ENCODE measurements around the gene SRSF2. TPM values are rescaled to one million over a fixed set of nuclear protein-coding genes. Genes with fewer than 3 reads are reported as not detected.
"Not testable (repeated sequence)": the region's sequence is repeated elsewhere in the genome, so short reads cannot be mapped to it uniquely, and the experiment has no call there.

Gene SRSF2
- total RNA-seq, 1 experiment from 2014 or later, result 359 TPM

- no peak for DNase-seq (ENCODE audit: low read depth)
Observed at GRCh38 chr17:76720941-76721340, 16.2 kb downstream of the SRSF2 start.

GRCh38 chr17:76720211-76720610, 16.9 kb downstream of the SRSF2 start:
- no peak for DNase-seq (ENCODE audit: low read depth)

- DNase-seq (ENCODE audit: low read depth), result no peak
Observed at GRCh38 chr17:76718516-76718915, 18.6 kb downstream of the SRSF2 start.

GRCh38 chr17:76716839-76717215, 20.3 kb downstream of the SRSF2 start:
- peak; percentile 79 for DNase-seq (ENCODE audit: low read depth)

GRCh38 chr17:76716146-76716838, 20.8 kb downstream of the SRSF2 start:
- peak; percentile 97 for DNase-seq (ENCODE audit: low read depth)

- no peak for DNase-seq (ENCODE audit: low read depth)
Observed at GRCh38 chr17:76715496-76715830, 21.7 kb downstream of the SRSF2 start.

GRCh38 chr17:76714822-76715495, 22.2 kb downstream of the SRSF2 start:
- peak; percentile 49 for DNase-seq (ENCODE audit: low read depth)

- no peak for DNase-seq (ENCODE audit: low read depth)
Observed at GRCh38 chr17:76714336-76714735, 22.8 kb downstream of the SRSF2 start.

GRCh38 chr17:76713765-76714164, 23.4 kb downstream of the SRSF2 start:
- DNase-seq (ENCODE audit: low read depth), result no peak

GRCh38 chr17:76712321-76712720, 24.8 kb downstream of the SRSF2 start:
- DNase-seq (ENCODE audit: low read depth), result not testable (repeated sequence)

- peak; percentile 90 for DNase-seq (ENCODE audit: low read depth)
Observed at GRCh38 chr17:76710863-76711611, 26.1 kb downstream of the SRSF2 start, which contains the start of gene MXRA7. Gene MXRA7, minus strand, starts transcription at chr17:76710965. Its CDS starts 19 bp downstream, at chr17:76710946.

- peak; percentile 37 for DNase-seq (ENCODE audit: low read depth)
Observed at GRCh38 chr17:76709951-76710862, 26.9 kb downstream of the SRSF2 start.

GRCh38 chr17:76709077-76709950, 27.8 kb downstream of the SRSF2 start:
- peak; percentile 98 for DNase-seq (ENCODE audit: low read depth)

- DNase-seq (ENCODE audit: low read depth), result no peak
Observed at GRCh38 chr17:76707985-76708807, 28.9 kb downstream of the SRSF2 start.

- DNase-seq (ENCODE audit: low read depth), result no peak
Observed at GRCh38 chr17:76706817-76707216, 30.3 kb downstream of the SRSF2 start.

GRCh38 chr17:76704805-76705204, 32.3 kb downstream of the SRSF2 start:
- no peak for DNase-seq (ENCODE audit: low read depth)

GRCh38 chr17:76702941-76703637, 34.0 kb downstream of the SRSF2 start:
- no peak for DNase-seq (ENCODE audit: low read depth)

- no peak for DNase-seq (ENCODE audit: low read depth)
Observed at GRCh38 chr17:76702076-76702475, 35.1 kb downstream of the SRSF2 start.

GRCh38 chr17:76701471-76701967, 35.6 kb downstream of the SRSF2 start:
- no peak for DNase-seq (ENCODE audit: low read depth)
